Transverse colon (tissue), 3 donors: ENCODE results near the gene SVBP.

ENCODE experiments used
- EP300 ChIP-seq: sonication (generic); formaldehyde crosslinking; IDR thresholded peaks from one replicate; pipeline ENCODE4 v1.6.1; 2017; ENCODE audit warnings: antibody characterized with exemption, low read depth
- POLR2A ChIP-seq: fragments of 450-650 bp; IDR thresholded peaks from one replicate; pipeline ENCODE4 v1.6.1; 2016; ENCODE audit warnings: antibody characterized with exemption, mild to moderate bottlenecking, moderate library complexity
- TF ChIP-seq, protein P1 (sequence below), 5 experiments: fragments of 200-600 bp in 3 of 5; fragments of 450-650 bp in 2 of 5; sonication (generic) in 3 of 5; IDR thresholded peaks; 1 replicate in 2 of 5; 2 replicates in 3 of 5; pipeline ENCODE4 v1.5.1; 2016 to 2017; ENCODE audit warnings: antibody characterized with exemption in 5 of 5, inconsistent platforms in 3 of 5, mild to moderate bottlenecking in 2 of 5, moderate library complexity in 1 of 5

DNA sequence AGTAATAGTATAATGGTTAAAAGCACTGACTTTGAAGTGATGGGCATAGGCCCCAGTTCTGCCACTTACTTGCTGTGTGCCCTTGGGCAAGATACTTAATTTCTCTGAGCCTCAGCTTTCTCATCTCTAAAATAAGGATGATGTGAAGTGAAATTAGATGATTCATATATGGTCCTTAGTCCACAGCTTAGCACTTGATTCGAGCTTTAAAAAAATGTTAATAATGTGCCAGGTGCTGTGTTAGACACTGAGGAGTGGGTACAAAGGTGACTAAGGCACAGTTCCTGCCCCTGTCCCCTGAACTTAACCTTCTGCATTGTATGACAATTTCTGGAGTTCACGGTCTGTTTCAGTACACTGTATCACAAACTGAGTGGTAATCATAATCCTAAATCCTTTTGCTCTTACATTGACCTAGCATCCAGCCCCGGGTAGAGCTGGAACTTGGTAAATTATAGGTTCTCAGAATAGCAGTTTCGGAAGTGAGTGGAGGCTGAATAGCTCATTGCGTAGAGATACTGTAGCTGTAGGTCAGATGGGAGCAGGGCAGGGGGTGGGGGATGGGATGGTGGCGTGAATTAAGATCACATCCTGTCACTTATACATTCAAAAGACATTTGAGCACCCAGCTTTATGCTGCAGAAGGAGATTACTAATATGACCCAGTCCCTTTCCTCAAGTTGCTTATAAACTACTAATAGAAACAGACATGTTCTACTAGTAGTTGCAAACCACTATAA is 30.7 kb upstream of the SVBP start:
- TF ChIP-seq, protein P1, sequence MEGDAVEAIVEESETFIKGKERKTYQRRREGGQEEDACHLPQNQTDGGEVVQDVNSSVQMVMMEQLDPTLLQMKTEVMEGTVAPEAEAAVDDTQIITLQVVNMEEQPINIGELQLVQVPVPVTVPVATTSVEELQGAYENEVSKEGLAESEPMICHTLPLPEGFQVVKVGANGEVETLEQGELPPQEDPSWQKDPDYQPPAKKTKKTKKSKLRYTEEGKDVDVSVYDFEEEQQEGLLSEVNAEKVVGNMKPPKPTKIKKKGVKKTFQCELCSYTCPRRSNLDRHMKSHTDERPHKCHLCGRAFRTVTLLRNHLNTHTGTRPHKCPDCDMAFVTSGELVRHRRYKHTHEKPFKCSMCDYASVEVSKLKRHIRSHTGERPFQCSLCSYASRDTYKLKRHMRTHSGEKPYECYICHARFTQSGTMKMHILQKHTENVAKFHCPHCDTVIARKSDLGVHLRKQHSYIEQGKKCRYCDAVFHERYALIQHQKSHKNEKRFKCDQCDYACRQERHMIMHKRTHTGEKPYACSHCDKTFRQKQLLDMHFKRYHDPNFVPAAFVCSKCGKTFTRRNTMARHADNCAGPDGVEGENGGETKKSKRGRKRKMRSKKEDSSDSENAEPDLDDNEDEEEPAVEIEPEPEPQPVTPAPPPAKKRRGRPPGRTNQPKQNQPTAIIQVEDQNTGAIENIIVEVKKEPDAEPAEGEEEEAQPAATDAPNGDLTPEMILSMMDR (IDR thresholded peaks at IDR 0.05): no peak
- TF ChIP-seq EP300 (no peak), POLR2A (no peak)
